Left cardiac atrium (tissue), 4 donors: ENCODE results near the gene PHLDA1. TPM values are rescaled to one million over a fixed set of nuclear protein-coding genes. Genes with fewer than 3 reads are reported as not detected.
"Not testable (repeated sequence)": the region's sequence is repeated elsewhere in the genome, so short reads cannot be mapped to it uniquely, and the experiment has no call there.

Source experiments
- ATAC-seq, 2 donors: fragments of 200-7000 bp; cut with Tn5 transposase; one replicate each; pipeline ENCODE4 v1.9.1; 2020; ENCODE audit warnings: mild to moderate bottlenecking in 2 of 2, moderate library complexity in 2 of 2
- DNase-seq: peaks from one replicate; pipeline ENCODE4 v3.0.0-alpha.2; 2020
- intact Hi-C, 2 donors: fragments of 100-400 bp; cut with DNase I; formaldehyde crosslinking; loops; one replicate each; pipeline versions ENCODE4 v1.14.1 to v1.15.1; 2022 to 2023
- total RNA-seq, 2 donors: library from RNA; stranded (reverse); fragmentation: NEBNext Ultra II Directional; extraction: Animal tissue kit (Norgen Biotek cat#: 25700); gene quantifications; one replicate each; pipeline ENCODE4 v1.2.1, GENCODE V29; 2021
- donor health status: DM: no; HTN: yes; CAD: no.
- donor health status: DM: no; HTN: yes; CAD: no; lungs with severe emphysema.
- donor health status: DM: yes; HTN: yes; CAD: no.
- donor health status: Dilated cardiomyopathy.

Gene PHLDA1
- total RNA-seq, 2 donors from 2014 or later = 9.4 to 15.5 TPM

- DNase-seq = no peak
- intact Hi-C loops = no loop called here
- no peak for ATAC-seq
Measured at GRCh38 chr12:75997658-75998057, 33.9 kb downstream of the PHLDA1 start.

GRCh38 chr12:75996861-75997447 lies 34.6 kb downstream of the PHLDA1 start:
- DNase-seq = no peak
- ATAC-seq = peak; percentile 50 to 83
- intact Hi-C loops = no loop called here

GRCh38 chr12:75995691-75996090 lies 35.9 kb downstream of the PHLDA1 start:
- intact Hi-C loops = no loop called here
- ATAC-seq = no peak

GRCh38 chr12:75994069-75994740 lies 37.4 kb downstream of the PHLDA1 start:
- DNase-seq (no peak), ATAC-seq (no peak)
- intact Hi-C loops = no loop called here

More at GRCh38 chr12:75995691-75996090, 35.9 kb downstream of the PHLDA1 start:
- DNase-seq = no peak

GRCh38 chr12:75991753-75992152 lies 39.8 kb downstream of the PHLDA1 start:
- ATAC-seq (no peak), DNase-seq (no peak)
- intact Hi-C loops = no loop called here

- intact Hi-C loops = no loop called here
- DNase-seq = no peak
- ATAC-seq = no peak
Measured at GRCh38 chr12:75990189-75990912, 41.2 kb downstream of the PHLDA1 start.

- DNase-seq, intact Hi-C loops, ATAC-seq: not testable (repeated sequence)
Measured at GRCh38 chr12:75987709-75988108, 43.9 kb downstream of the PHLDA1 start.

- ATAC-seq = no peak
- no peak for DNase-seq
- intact Hi-C loops = no loop called here
Measured at GRCh38 chr12:75986001-75986746, 45.4 kb downstream of the PHLDA1 start.

- ATAC-seq = no peak
- no peak for DNase-seq
- intact Hi-C loops = no loop called here
Measured at GRCh38 chr12:75985566-75985965, 46.0 kb downstream of the PHLDA1 start.

GRCh38 chr12:75984577-75985182 lies 46.9 kb downstream of the PHLDA1 start:
- DNase-seq (no peak), ATAC-seq (no peak)
- intact Hi-C loops = loop anchor here in 1 of 2 donors (5.0 kb wide), 1 partner anchor 33 kb away; no protein-coding TSS in a partner anchor

GRCh38 chr12:75983851-75984250 lies 47.7 kb downstream of the PHLDA1 start:
- DNase-seq, ATAC-seq: not testable (repeated sequence)
- intact Hi-C loops = loop anchor here in 1 of 2 donors (5.0 kb wide), 1 partner anchor 33 kb away; no protein-coding TSS in a partner anchor

GRCh38 chr12:75982979-75983660 lies 48.5 kb downstream of the PHLDA1 start:
- intact Hi-C loops = loop anchor here in 1 of 2 donors (5.0 kb wide), 1 partner anchor 34 kb away; no protein-coding TSS in a partner anchor
- DNase-seq (peak; percentile 29), ATAC-seq (peak; percentile 58 to 70)

- no peak for DNase-seq
- intact Hi-C loops = loop anchor here in 1 of 2 donors (5.0 kb wide), 1 partner anchor 35 kb away; no protein-coding TSS in a partner anchor
- no peak for ATAC-seq
Measured at GRCh38 chr12:75982169-75982564, 49.4 kb downstream of the PHLDA1 start.

- intact Hi-C loops = loop anchor here in 1 of 2 donors (5.0 kb wide), 1 partner anchor 36 kb away; no protein-coding TSS in a partner anchor
- ATAC-seq = no peak
Measured at GRCh38 chr12:75981247-75982168, 50.1 kb downstream of the PHLDA1 start.

GRCh38 chr12:75979181-75979580 lies 52.4 kb downstream of the PHLDA1 start:
- intact Hi-C loops = loop anchor here in 1 of 2 donors (2.0 kb wide), 1 partner anchor 52 kb away; the partner anchor contains the start of gene PHLDA1
- no peak for ATAC-seq

More at GRCh38 chr12:75981247-75982168, 50.1 kb downstream of the PHLDA1 start:
- DNase-seq = no peak

GRCh38 chr12:75978677-75979076 lies 52.9 kb downstream of the PHLDA1 start:
- intact Hi-C loops = loop anchor here in 1 of 2 donors (2.0 kb wide), 1 partner anchor 52 kb away; the partner anchor contains the start of gene PHLDA1
- DNase-seq (no peak), ATAC-seq (no peak)

More at GRCh38 chr12:75979181-75979580, 52.4 kb downstream of the PHLDA1 start:
- no peak for DNase-seq
